HepG2 (cell line): ENCODE measurements around the gene GUCY2D. TPM values are rescaled to one million over a fixed set of nuclear protein-coding genes. Genes with fewer than 3 reads are reported as not detected.
A peak's percentile ranks its signal among the peaks of the same experiment; 100 is the strongest.

Experiments used
- ATF7 ChIP-seq, 2 experiments: fragments of 450-650 bp in 1 of 2; sonication (generic) in 1 of 2; formaldehyde crosslinking in 1 of 2; IDR thresholded peaks; 2 replicates each; pipeline versions ENCODE4 v1.4.0 to v1.6.1; 2016 to 2020; ENCODE audit warnings: antibody characterized with exemption in 1 of 2, mild to moderate bottlenecking in 1 of 2, missing genetic modification reagents in 1 of 2
- CTCF ChIP-seq: sonication (generic); formaldehyde crosslinking; IDR thresholded peaks from 2 replicates; pipeline ENCODE4 v1.5.0; 2020; ENCODE audit warnings: mild to moderate bottlenecking, missing genetic modification reagents, moderate library complexity
- FOXM1 ChIP-seq: sonication (generic); formaldehyde crosslinking; IDR thresholded peaks from 2 replicates; pipeline ENCODE4 v1.5.0; 2020; ENCODE audit warnings: missing genetic modification reagents
- FOXO1 ChIP-seq: sonication (generic); formaldehyde crosslinking; IDR thresholded peaks from 2 replicates; pipeline ENCODE4 v1.4.0; 2020; ENCODE audit warnings: missing genetic modification reagents
- KAT7 ChIP-seq: IDR thresholded peaks from 2 replicates; pipeline ENCODE4 v1.6.1; 2018; ENCODE audit warnings: borderline replicate concordance, missing compliant biosample characterization
- KDM4B ChIP-seq: sonication (generic); formaldehyde crosslinking; IDR thresholded peaks from 2 replicates; pipeline ENCODE4 v1.4.0; 2020; ENCODE audit warnings: missing genetic modification reagents
- KLF15 ChIP-seq: sonication (generic); formaldehyde crosslinking; IDR thresholded peaks from 2 replicates; pipeline ENCODE4 v1.8.1; 2023; ENCODE audit warnings: borderline replicate concordance, mild to moderate bottlenecking, inconsistent platforms, missing genetic modification reagents, mixed read lengths
- MEF2D ChIP-seq: sonication (generic); formaldehyde crosslinking; IDR thresholded peaks from 2 replicates; pipeline ENCODE4 v1.5.1; 2020; ENCODE audit warnings: mild to moderate bottlenecking, missing genetic modification reagents
- SKI ChIP-seq: fragments of 450-650 bp; IDR thresholded peaks from one replicate; pipeline ENCODE4 v1.6.1; 2018; ENCODE audit warnings: mild to moderate bottlenecking; ENCODE audit not compliant: partially characterized antibody
- SRF ChIP-seq: IDR thresholded peaks from 2 replicates; pipeline ENCODE4 v1.6.1; 2011; ENCODE audit warnings: mild to moderate bottlenecking, low read depth, low read length, moderate library complexity
- YEATS4 ChIP-seq: sonication (generic); formaldehyde crosslinking; IDR thresholded peaks from 2 replicates; pipeline ENCODE4 v1.4.0; 2020; ENCODE audit warnings: missing genetic modification reagents, borderline replicate concordance
- ZGPAT ChIP-seq: IDR thresholded peaks from 2 replicates; pipeline ENCODE4 v1.6.1; 2016; ENCODE audit warnings: mild to moderate bottlenecking
- ZNF282 ChIP-seq: fragments of 450-650 bp; IDR thresholded peaks from 2 replicates; pipeline ENCODE4 v1.6.1; 2018; ENCODE audit not compliant: partially characterized antibody
- ZNF44 ChIP-seq: sonication (generic); formaldehyde crosslinking; IDR thresholded peaks from 2 replicates; pipeline ENCODE4 v1.5.1; 2020; ENCODE audit warnings: mild to moderate bottlenecking, missing genetic modification reagents
- ZNF556 ChIP-seq: sonication (generic); formaldehyde crosslinking; IDR thresholded peaks from 2 replicates; pipeline ENCODE4 v1.4.0; 2020; ENCODE audit warnings: mild to moderate bottlenecking, missing genetic modification reagents, borderline replicate concordance
- ZNF589 ChIP-seq: sonication (generic); formaldehyde crosslinking; conservative IDR thresholded peaks from 2 replicates; pipeline ENCODE4 v1.8.0; 2022; ENCODE audit warnings: mild to moderate bottlenecking, moderate library complexity, missing genetic modification reagents
- ZNF619 ChIP-seq: sonication (generic); formaldehyde crosslinking; IDR thresholded peaks from 2 replicates; pipeline ENCODE4 v1.4.0; 2020; ENCODE audit warnings: mild to moderate bottlenecking, missing genetic modification reagents
- polyA plus RNA-seq, 8 experiments: library from polyadenylated mRNA; depleted of rRNA in 3 of 8; stranded (reverse) in 7 of 8; unstranded in 1 of 8; fragments of >200 nt; fragmentation: Illumina TruSeq in 4 of 8; extraction: Trizol in 4 of 8; gene quantifications; 2 replicates each; pipeline versions ENCODE4 v1.2.1 to v1.2.3, GENCODE V29; 2011 to 2016; ENCODE audit warnings: low read depth in 4 of 8, missing spikeins in 1 of 8, mixed read lengths in 1 of 8; ENCODE audit not compliant: insufficient read depth in 1 of 8
- total RNA-seq, 5 experiments: library from RNA; depleted of rRNA; stranded (reverse); fragments of >200 nt; fragmentation: Illumina TruSeq; extraction: Trizol; gene quantifications; 2 replicates each; pipeline ENCODE4 v1.2.3, GENCODE V29; 2016; ENCODE audit warnings: low read depth in 1 of 5
- TF ChIP-seq, protein P1 (sequence below), 2 experiments: IDR thresholded peaks; 2 replicates each; pipeline ENCODE4 v1.6.1; 2011 to 2012; ENCODE audit warnings: low read length in 2 of 2, borderline replicate concordance in 1 of 2, low read depth in 1 of 2, mild to moderate bottlenecking in 1 of 2, moderate library complexity in 1 of 2
- TF ChIP-seq, protein P2 (sequence below): sonication (generic); formaldehyde crosslinking; IDR thresholded peaks from 2 replicates; pipeline ENCODE4 v1.5.0; 2020; ENCODE audit warnings: missing genetic modification reagents

GUCY2D gene
- total and polyA plus RNA-seq, 2 of the 13 experiments (the other 11 are each of a cell fraction or from before 2014, with no cell fraction given) = not detected

DNA sequence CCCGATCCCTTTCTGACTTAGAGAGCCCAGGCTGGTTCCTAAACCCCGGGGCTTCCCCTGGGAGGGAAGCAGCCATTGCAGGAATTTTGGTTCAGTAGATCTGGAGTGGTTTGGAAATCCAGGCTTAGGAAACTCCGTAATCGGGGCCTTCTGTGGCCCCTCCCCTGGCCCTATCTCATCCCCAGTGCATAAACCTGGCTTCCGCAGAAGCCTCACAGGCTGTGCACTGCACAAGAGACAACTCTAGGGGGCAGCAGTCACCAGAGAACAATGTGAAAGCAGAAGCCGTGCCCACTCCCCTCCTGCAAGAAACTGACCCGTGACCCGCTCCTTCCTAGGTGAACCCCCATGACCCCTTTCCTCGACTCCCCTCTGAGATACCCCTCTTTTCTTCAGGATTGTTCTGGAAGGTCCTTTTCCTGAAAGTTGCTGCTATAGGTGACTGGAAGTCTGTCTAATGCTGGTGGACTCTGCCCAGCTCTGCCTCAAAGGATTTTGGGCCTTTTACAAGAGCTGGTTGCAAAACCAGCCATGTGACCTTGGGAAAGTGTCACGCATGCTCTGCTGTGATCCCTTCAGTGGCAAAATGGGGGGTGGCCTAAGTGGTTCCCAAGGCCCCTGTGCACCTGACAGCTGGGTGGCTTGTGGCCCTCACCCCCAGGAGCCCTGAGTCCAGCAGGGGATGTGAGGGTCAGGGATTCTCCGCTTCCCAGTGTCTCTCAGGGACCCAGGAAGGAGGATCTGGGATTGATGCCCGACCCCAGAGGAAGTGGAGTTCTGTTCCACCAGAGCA, 14.4 kb downstream of the GUCY2D start (continued):
- TF ChIP-seq KDM4B (CRISPR knock-in tag) (no peak), ZNF556 (CRISPR knock-in tag) (peak; percentile 73; the same call in 1 of the 2 replicates), ATF7 (IDR thresholded peaks at IDR 0.05) (no peak), ATF7 (CRISPR knock-in tag; IDR thresholded peaks at IDR 0.05) (no peak), FOXO1 (CRISPR knock-in tag) (no peak), YEATS4 (CRISPR knock-in tag) (no peak; the same call in 1 of the 2 replicates), ZNF589 (CRISPR knock-in tag) (no peak), MEF2D (CRISPR knock-in tag) (peak; percentile 23; the same call in 1 of the 2 replicates), SRF (no peak), FOXM1 (CRISPR knock-in tag) (no peak), KLF15 (CRISPR knock-in tag) (no peak), ZNF282 (no peak), SKI (no peak), CTCF (peak; percentile 74), KAT7 (CRISPR knock-in tag) (no peak), ZGPAT (0 out of 2 replicates have a peak, but pooled peaks have one; percentile 20), ZNF44 (CRISPR knock-in tag) (no peak), ZNF619 (CRISPR knock-in tag) (no peak)
- TF ChIP-seq, protein P1, sequence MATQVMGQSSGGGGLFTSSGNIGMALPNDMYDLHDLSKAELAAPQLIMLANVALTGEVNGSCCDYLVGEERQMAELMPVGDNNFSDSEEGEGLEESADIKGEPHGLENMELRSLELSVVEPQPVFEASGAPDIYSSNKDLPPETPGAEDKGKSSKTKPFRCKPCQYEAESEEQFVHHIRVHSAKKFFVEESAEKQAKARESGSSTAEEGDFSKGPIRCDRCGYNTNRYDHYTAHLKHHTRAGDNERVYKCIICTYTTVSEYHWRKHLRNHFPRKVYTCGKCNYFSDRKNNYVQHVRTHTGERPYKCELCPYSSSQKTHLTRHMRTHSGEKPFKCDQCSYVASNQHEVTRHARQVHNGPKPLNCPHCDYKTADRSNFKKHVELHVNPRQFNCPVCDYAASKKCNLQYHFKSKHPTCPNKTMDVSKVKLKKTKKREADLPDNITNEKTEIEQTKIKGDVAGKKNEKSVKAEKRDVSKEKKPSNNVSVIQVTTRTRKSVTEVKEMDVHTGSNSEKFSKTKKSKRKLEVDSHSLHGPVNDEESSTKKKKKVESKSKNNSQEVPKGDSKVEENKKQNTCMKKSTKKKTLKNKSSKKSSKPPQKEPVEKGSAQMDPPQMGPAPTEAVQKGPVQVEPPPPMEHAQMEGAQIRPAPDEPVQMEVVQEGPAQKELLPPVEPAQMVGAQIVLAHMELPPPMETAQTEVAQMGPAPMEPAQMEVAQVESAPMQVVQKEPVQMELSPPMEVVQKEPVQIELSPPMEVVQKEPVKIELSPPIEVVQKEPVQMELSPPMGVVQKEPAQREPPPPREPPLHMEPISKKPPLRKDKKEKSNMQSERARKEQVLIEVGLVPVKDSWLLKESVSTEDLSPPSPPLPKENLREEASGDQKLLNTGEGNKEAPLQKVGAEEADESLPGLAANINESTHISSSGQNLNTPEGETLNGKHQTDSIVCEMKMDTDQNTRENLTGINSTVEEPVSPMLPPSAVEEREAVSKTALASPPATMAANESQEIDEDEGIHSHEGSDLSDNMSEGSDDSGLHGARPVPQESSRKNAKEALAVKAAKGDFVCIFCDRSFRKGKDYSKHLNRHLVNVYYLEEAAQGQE (IDR thresholded peaks at IDR 0.05; ENCODE audit: borderline replicate concordance in 1 of 2, low read depth in 1 of 2, low read length in 2 of 2) = no peak
- TF ChIP-seq, protein P2, sequence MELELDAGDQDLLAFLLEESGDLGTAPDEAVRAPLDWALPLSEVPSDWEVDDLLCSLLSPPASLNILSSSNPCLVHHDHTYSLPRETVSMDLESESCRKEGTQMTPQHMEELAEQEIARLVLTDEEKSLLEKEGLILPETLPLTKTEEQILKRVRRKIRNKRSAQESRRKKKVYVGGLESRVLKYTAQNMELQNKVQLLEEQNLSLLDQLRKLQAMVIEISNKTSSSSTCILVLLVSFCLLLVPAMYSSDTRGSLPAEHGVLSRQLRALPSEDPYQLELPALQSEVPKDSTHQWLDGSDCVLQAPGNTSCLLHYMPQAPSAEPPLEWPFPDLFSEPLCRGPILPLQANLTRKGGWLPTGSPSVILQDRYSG (CRISPR knock-in tag) = no peak
